Measurements from ENCODE around the gene PAPOLG.

PAPOLG gene

DNA sequence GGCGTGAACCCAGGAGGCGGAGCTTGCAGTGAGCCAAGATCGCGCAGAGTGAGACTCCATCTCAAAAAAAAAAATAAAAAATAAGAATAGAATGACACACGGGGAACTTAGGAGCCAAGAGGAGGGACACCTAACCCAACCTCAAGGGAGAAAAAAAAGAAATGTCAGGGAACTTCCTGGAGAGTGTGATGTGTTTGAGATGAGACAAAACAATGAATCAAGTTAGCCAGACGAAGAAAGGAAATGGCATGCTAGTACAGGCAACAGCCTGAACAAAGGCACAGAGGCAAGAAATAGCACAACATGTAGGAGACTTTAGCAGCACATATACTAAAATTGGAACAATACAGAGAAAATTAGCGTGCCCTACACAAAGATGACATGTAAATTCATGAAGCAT is 36.7 kb upstream of the PAPOLG start:
- Histone ChIP-seq H3K4me2 (ENCODE audit: low read length) (no peak overlapping the region), H3K27ac (ENCODE audit: low read depth, low read length, poor library complexity, severe bottlenecking) (no peak overlapping the region), H2AFZ (ENCODE audit: low read length) (no peak overlapping the region), H3K9me2 (ENCODE audit: low read depth, low read length) (no peaks in the 10 kb centered on the region), H3K27me3 (ENCODE audit: insufficient read depth, low read length) (no peaks in the 10 kb centered on the region; the same call in 1 of the 2 replicates), H3F3A (ENCODE audit: insufficient read depth, low read length) (no peaks in the 10 kb centered on the region), H4K20me1 (ENCODE audit: insufficient read depth, low read length) (no peaks in the 10 kb centered on the region), H3K79me2 (ENCODE audit: insufficient read depth, low read length) (no peaks in the 10 kb centered on the region), H3K36me3 (ENCODE audit: insufficient read depth, low read length) (no peaks in the 10 kb centered on the region), H3K4me1 (ENCODE audit: insufficient read depth, low read length, severe bottlenecking) (no peaks in the 10 kb centered on the region), H3K4me3 (ENCODE audit: low read depth, low read length, poor library complexity, severe bottlenecking) (no peak overlapping the region), H3K9me3 (ENCODE audit: low read length) (no peaks in the 10 kb centered on the region), H3K9ac (ENCODE audit: low read length) (no peak overlapping the region)
- TF ChIP-seq, protein P1, sequence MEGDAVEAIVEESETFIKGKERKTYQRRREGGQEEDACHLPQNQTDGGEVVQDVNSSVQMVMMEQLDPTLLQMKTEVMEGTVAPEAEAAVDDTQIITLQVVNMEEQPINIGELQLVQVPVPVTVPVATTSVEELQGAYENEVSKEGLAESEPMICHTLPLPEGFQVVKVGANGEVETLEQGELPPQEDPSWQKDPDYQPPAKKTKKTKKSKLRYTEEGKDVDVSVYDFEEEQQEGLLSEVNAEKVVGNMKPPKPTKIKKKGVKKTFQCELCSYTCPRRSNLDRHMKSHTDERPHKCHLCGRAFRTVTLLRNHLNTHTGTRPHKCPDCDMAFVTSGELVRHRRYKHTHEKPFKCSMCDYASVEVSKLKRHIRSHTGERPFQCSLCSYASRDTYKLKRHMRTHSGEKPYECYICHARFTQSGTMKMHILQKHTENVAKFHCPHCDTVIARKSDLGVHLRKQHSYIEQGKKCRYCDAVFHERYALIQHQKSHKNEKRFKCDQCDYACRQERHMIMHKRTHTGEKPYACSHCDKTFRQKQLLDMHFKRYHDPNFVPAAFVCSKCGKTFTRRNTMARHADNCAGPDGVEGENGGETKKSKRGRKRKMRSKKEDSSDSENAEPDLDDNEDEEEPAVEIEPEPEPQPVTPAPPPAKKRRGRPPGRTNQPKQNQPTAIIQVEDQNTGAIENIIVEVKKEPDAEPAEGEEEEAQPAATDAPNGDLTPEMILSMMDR (IDR thresholded peaks at IDR 0.05; ENCODE audit: low read length), result no peak
- no peak for TF ChIP-seq EZH2 (IDR thresholded peaks at IDR 0.05; ENCODE audit: borderline replicate concordance, low read length)

DNA sequence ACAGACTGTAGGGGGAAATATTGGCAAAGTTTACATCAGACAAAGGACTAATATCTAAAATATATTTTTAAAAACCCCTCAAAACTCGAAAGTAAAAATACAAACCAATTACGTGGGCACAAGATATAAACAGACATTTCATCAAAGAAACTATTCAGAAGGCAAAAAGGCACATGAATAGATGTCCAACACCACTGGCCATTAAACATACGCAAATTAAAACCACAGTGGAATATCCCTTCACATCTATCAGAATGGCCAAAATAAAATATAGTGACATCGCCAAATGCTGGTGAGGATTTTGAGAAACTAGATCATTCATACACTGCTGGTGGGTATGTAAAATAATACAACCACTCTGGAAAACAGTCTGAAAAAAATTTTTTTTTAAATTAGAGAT is 30.6 kb upstream of the PAPOLG start:
- no peaks in the 10 kb centered on the region for H3K9me2 ChIP-seq (ENCODE audit: low read depth, low read length)
- no peaks in the 10 kb centered on the region for H3F3A ChIP-seq (ENCODE audit: insufficient read depth, low read length)
- H4K20me1 ChIP-seq (ENCODE audit: insufficient read depth, low read length), result no peaks in the 10 kb centered on the region
- H3K36me3 ChIP-seq (ENCODE audit: insufficient read depth, low read length), result no peaks in the 10 kb centered on the region
- no peak overlapping the region for H3K9ac ChIP-seq (ENCODE audit: low read length)
- H3K4me3 ChIP-seq (ENCODE audit: low read depth, low read length, poor library complexity, severe bottlenecking), result no peak overlapping the region
- no peaks in the 10 kb centered on the region for H3K4me1 ChIP-seq (ENCODE audit: insufficient read depth, low read length, severe bottlenecking)
- no peak for TF ChIP-seq EZH2 (IDR thresholded peaks at IDR 0.05; ENCODE audit: borderline replicate concordance, low read length)
- TF ChIP-seq, protein P1 (IDR thresholded peaks at IDR 0.05; ENCODE audit: low read length), result no peak
- H3K27me3 ChIP-seq (ENCODE audit: insufficient read depth, low read length), result no peaks in the 10 kb centered on the region; the same call in 1 of the 2 replicates
- H3K9me3 ChIP-seq (ENCODE audit: low read length), result no peaks in the 10 kb centered on the region
- H3K79me2 ChIP-seq (ENCODE audit: insufficient read depth, low read length), result no peaks in the 10 kb centered on the region
- H3K27ac ChIP-seq (ENCODE audit: low read depth, low read length, poor library complexity, severe bottlenecking), result no peak overlapping the region
- no peak overlapping the region for H2AFZ ChIP-seq (ENCODE audit: low read length)
- no peak overlapping the region for H3K4me2 ChIP-seq (ENCODE audit: low read length)

DNA sequence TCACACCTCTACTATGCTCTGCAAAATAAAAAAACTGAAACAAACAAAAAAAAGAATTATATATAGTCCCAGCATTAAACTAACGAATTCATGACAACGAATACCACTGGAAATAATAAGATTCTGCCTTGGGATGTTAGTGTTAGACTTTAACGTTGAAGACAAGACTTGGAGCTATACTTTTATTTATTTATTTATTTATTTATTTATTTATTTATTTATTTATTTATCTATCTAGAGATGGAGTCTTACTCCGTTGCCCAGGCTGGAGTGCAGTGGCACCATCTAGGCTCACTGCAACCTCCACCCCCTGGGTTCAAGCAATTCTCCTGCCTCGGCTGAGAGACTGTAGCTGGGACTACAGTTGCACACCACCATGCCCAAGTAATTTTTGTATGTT is 27.2 kb upstream of the PAPOLG start:
- H3K79me2 ChIP-seq (ENCODE audit: insufficient read depth, low read length), result no peaks in the 10 kb centered on the region
- H3K4me1 ChIP-seq (ENCODE audit: insufficient read depth, low read length, severe bottlenecking), result no peaks in the 10 kb centered on the region
- H2AFZ ChIP-seq (ENCODE audit: low read length), result no peak overlapping the region
- H3K4me3 ChIP-seq (ENCODE audit: low read depth, low read length, poor library complexity, severe bottlenecking), result no peak overlapping the region
- H3K27me3 ChIP-seq (ENCODE audit: insufficient read depth, low read length), result no peaks in the 10 kb centered on the region; the same call in 1 of the 2 replicates
- no peak overlapping the region for H3K9ac ChIP-seq (ENCODE audit: low read length)
- no peaks in the 10 kb centered on the region for H3K9me3 ChIP-seq (ENCODE audit: low read length)
- H3K36me3 ChIP-seq (ENCODE audit: insufficient read depth, low read length), result no peaks in the 10 kb centered on the region
- no peaks in the 10 kb centered on the region for H3F3A ChIP-seq (ENCODE audit: insufficient read depth, low read length)
- H3K27ac ChIP-seq (ENCODE audit: low read depth, low read length, poor library complexity, severe bottlenecking), result no peak overlapping the region
- H4K20me1 ChIP-seq (ENCODE audit: insufficient read depth, low read length), result no peaks in the 10 kb centered on the region
- no peaks in the 10 kb centered on the region for H3K9me2 ChIP-seq (ENCODE audit: low read depth, low read length)
- TF ChIP-seq, protein P1 (IDR thresholded peaks at IDR 0.05; ENCODE audit: low read length), result no peak
- no peak for TF ChIP-seq EZH2 (IDR thresholded peaks at IDR 0.05; ENCODE audit: borderline replicate concordance, low read length)
- no peak overlapping the region for H3K4me2 ChIP-seq (ENCODE audit: low read length)

Measured in OCI-LY1 (cell line).